GM18507 (cell line): ENCODE results near the gene MARS1.

Source experiments
- DNase-seq: peaks from one replicate; pipeline ENCODE4 v3.0.0; 2011; ENCODE audit warnings: low read depth; ENCODE audit not compliant: insufficient read length; ENCODE audit errors: extremely low spot score
- FAIRE-seq: peaks from 2 replicates; lab custom pipeline; 2011; peaks lifted over from hg19 to GRCh38; lab: Jason Lieb, UNC

The MARS1 gene

GRCh38 chr12:57456145-57456700 lies 31.6 kb upstream of the MARS1 start:
- DNase-seq (no peak), FAIRE-seq (peak; percentile 75)

DNA sequence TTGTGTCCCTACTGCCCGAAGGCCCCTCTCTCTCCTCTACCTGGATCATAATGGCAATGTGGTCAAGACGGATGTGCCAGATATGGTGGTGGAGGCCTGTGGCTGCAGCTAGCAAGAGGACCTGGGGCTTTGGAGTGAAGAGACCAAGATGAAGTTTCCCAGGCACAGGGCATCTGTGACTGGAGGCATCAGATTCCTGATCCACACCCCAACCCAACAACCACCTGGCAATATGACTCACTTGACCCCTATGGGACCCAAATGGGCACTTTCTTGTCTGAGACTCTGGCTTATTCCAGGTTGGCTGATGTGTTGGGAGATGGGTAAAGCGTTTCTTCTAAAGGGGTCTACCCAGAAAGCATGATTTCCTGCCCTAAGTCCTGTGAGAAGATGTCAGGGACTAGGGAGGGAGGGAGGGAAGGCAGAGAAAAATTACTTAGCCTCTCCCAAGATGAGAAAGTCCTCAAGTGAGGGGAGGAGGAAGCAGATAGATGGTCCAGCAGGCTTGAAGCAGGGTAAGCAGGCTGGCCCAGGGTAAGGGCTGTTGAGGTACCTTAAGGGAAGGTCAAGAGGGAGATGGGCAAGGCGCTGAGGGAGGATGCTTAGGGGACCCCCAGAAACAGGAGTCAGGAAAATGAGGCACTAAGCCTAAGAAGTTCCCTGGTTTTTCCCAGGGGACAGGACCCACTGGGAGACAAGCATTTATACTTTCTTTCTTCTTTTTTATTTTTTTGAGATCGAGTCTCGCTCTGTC lies 31.0 kb upstream of the MARS1 start:
- no peak for DNase-seq
- FAIRE-seq = no peak

DNA sequence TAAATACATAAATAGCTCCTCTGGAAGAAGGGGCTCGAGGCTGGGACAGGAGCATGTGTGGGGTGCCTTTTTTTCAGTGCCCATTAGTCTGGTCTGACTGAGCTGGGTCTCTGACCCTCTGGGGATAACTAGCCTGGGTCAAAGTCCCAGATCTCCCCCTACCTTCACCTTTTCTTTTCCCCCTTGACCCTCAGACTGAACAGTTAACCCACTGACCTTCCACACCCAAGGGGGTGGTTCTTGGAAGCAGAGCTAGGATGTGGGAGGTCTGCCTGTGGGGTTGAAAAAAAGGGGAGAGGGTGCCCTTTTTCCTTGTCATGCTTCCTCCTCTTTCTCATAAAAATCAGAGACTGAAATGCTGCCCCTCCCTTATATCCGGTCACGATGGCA lies 29.2 kb upstream of the MARS1 start:
- DNase-seq (no peak), FAIRE-seq (no peak)

DNA sequence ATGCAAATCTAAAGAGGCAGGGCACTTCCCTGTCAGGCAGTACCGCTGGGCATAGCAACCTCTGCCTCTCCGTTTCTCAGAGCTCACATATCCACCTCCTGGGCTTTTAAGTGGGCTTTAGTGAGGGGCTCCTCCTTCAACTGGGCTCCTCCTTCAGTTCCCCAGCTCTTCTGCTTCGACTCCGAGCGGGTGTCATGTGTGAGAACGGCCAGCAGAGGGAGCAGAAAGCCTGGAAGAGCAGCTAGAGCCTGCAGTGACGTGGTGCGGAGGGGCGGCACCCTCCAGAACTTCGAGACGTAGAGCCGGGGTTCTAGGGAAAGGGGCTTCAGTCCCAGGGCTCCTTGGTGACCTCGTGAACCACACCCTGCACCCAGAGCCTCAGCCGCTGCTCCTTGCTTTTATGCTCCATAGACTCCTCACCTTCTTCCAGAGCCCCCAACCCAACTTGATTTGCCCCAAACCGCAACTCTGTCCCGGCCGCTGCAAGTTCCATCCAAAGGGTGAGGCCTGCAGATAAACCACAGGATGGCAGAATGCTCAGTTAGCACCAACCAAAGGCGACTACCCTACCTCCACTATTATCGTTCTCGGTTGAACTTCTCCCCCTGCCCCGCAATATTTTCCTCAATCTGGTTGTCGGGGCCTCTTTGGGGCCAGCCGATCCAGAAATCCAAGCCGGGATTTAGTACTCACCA lies 28.7 kb upstream of the MARS1 start:
- FAIRE-seq = peak; percentile 95
- DNase-seq = no peak

GRCh38 chr12:57459750-57460467 lies 28.0 kb upstream of the MARS1 start, which contains the start of gene GLI1:
Gene GLI1, plus strand, starts transcription at chr12:57459785. Its CDS starts 3,907 bp downstream, at chr12:57463692.
- FAIRE-seq = no peak
- no peak for DNase-seq

- FAIRE-seq (peak; percentile 33), DNase-seq (no peak)
Observed at GRCh38 chr12:57460468-57460784, 27.4 kb upstream of the MARS1 start.

DNA sequence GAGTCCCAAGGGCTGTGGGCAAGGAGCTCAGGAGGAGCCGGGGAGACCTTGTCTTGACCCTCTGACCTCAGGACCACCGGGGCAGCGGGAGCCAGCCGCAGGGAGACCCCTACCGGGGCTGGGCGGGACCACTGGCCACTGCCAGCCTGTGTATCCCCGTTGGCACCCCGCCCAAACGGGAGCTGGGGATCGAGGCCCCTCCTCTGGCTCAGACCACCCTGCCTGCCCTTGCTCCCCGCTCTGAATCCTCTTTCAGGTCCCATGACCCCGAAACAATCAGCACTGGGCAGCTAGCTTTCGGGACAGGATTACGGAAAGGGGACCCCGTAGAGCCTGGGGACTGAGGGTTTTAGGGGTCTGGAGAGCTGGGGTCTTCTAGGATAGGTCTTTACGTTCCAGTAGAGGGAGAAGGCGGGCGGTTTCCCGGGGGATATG lies 27.0 kb upstream of the MARS1 start:
- FAIRE-seq (no peak), DNase-seq (no peak)

GRCh38 chr12:57461276-57461916 lies 26.5 kb upstream of the MARS1 start:
- no peak for DNase-seq

DNA sequence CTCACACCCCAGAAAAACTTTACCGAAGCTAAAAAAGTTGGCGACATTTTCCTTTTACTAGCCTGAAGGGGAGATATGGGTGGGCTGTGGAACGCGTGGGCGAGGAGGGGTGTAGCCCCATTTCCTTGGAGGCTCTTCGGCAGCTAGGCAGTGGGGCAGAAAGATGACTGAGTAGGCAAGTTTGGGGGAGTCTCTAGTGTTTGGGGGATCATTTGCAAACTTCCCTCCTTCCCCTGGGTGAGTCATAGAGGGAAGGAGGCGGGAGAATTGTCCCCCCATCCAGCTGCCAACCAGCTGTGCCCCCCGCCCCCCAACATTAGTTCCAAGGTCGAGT lies 26.0 kb upstream of the MARS1 start:
- DNase-seq (no peak), FAIRE-seq (no peak)

More at GRCh38 chr12:57461276-57461916, 26.5 kb upstream of the MARS1 start:
- FAIRE-seq = no peak

GRCh38 chr12:57462251-57462911 lies 25.5 kb upstream of the MARS1 start:
- peak; percentile 98 for FAIRE-seq
- peak; percentile 86 for DNase-seq

DNA sequence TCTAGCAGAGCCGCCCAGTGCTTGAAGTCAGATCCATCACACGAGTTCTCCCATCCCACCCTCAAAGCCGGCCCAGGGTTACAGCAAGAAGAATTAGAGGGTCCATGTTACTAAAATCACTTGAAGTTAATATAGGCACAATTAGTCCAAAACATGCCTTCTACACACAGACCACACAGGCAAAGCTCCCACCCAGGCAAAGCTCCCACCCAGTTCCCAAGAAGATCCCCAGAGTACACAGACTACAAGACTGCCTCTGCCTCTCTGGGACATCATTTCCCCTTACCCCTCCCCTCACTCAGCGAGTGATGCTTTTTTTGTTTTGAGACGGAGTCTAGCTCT lies 25.0 kb upstream of the MARS1 start:
- FAIRE-seq = no peak
- no peak for DNase-seq

DNA sequence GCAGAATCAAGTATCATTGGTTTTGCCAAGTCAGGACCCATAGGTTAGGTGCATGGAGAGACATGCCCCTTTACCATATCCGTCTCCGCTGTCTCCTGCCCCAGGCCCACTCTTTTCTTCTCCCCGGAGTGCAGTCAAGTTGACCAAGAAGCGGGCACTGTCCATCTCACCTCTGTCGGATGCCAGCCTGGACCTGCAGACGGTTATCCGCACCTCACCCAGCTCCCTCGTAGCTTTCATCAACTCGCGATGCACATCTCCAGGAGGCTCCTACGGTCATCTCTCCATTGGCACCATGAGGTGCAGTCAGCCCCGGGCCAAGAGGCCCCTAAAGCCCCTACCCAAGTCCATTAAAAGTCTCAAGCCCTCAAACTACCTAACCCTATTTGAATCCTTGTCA lies 23.3 kb upstream of the MARS1 start:
- FAIRE-seq (no peak), DNase-seq (no peak)

DNA sequence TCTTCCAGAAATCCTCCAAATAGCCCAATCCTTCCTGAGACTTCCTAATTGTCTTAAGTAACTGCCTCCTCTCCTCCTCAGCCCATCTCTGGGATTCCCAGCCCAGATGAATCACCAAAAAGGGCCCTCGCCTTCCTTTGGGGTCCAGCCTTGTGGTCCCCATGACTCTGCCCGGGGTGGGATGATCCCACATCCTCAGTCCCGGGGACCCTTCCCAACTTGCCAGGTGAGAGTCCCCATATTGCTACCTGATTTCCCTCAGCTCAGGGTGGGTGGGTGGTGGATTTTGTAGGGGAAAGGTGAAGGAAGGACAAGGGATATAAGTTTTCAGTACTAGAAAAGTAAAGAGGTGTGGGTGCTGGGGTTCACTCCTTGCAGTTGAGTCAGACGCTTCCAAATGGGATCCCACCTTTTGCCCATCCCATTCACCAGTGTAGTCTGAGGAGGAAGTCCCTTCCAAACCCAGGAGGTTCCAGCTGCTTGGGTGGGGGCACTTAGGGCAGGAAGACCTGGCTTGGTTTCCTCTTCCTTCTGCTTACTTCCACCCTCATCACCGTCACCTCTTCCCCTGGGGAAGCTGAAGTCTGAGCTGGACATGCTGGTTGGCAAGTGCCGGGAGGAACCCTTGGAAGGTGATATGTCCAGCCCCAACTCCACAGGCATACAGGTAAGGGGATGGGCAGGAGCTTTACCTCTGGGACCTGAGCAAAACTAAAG lies 22.7 kb upstream of the MARS1 start:
- no peak for FAIRE-seq
- DNase-seq = no peak

GRCh38 chr12:57465747-57466505 lies 21.9 kb upstream of the MARS1 start:
- DNase-seq = no peak
- no peak for FAIRE-seq

GRCh38 chr12:57467212-57467874 lies 20.5 kb upstream of the MARS1 start:
- DNase-seq (no peak), FAIRE-seq (no peak)

- no peak for DNase-seq
- FAIRE-seq = no peak
Observed at GRCh38 chr12:57467915-57468314, 20.0 kb upstream of the MARS1 start.

GRCh38 chr12:57469296-57470164 lies 18.3 kb upstream of the MARS1 start:
- no peak for FAIRE-seq

More at GRCh38 chr12:57469296-57470164, 18.3 kb upstream of the MARS1 start:
- DNase-seq = no peak
